Stimulated activated CD8-positive, alpha-beta memory T cell treated with anti-CD3 and anti-CD28 coated beads, Interleukin-2, amount 100 ng/mL, for 48 hours (primary cell): ENCODE data around the gene SHROOM1.

Source experiments
- DNase-seq, 2 donors: peaks; one replicate each; pipeline ENCODE4 v3.0.0-alpha.2; 2020; ENCODE audit warnings: low read depth in 2 of 2

The SHROOM1 gene

DNA sequence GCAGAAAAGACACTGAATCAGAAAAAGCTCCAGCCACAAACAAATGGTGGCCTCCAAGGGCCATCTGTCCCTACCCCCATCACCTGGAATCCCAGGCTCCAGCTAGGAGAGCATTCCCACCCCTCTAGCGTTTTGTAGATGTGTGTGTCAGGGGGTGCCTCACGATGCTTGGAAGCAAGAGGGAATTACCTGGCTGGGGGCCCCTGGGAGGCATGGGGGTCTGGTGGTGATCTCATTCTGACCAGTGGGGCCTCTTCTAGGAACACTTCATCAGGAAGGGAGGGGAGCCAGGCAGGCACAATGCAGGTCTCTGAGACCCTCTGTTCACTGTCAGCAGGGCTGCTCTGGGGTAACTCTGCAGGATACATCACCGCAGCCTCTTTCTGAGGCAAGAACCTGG lies 6.0 kb downstream of the SHROOM1 start:
- DNase-seq: no peak

DNA sequence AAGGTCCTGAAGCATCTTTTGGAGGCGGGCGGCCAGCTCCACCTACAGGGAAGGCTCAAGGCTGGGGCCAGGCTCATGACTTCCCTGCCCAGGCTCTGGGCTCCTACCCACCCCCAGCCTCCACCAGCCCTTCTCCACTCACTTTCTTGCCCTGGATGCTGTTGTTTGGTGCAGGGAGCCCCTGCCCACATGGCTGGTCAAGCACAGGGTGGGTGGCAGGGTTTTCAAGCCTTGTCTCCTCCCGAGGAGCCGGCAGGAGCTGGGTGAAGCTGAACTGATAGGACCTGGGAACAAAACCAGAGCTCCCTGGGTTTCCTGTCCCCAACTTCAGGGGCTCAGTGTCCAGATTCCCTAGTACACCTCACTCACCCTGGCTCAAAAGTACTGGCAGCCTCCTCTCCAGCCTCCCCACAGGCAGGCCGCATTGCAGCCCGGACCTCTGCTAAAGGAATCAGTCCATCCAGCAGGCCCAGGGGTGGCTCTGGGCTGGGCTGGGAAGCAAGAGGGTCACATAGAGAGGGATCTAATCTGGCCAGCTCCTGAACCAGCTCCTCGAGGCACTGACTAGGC lies 6.9 kb downstream of the SHROOM1 start:
- no peak for DNase-seq

GRCh38 chr5:132822650-132823480 lies 7.6 kb downstream of the SHROOM1 start:
- DNase-seq: no peak

DNA sequence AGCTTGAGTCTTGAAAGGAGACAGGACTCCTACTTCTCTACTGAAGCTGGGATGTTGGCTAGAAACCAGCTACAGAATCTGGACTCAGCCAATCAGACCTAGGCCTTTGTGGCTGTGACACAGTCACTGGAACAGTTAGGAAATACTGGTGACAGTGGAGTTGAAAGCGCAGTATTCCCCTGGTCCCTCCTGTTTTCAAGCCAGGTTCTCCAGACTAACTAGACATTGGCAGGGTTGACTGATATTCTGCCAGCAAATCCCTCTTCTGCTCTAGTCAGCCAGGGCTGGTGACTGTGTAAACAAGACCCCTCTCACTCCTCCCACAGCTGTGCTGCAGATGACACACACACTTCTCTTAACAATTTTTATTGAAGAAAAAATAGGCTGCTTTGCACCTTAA lies 8.7 kb downstream of the SHROOM1 start:
- no peak for DNase-seq

GRCh38 chr5:132821350-132821749 lies 9.1 kb downstream of the SHROOM1 start:
- no peak for DNase-seq

- peak; percentile 87 to 90 for DNase-seq
Measured at GRCh38 chr5:132820162-132820754, 10.2 kb downstream of the SHROOM1 start.

- DNase-seq: no peak
Measured at GRCh38 chr5:132819468-132819867, 11.0 kb downstream of the SHROOM1 start.

GRCh38 chr5:132817011-132817410 lies 13.4 kb downstream of the SHROOM1 start:
- DNase-seq: no peak

GRCh38 chr5:132816554-132816953 lies 13.9 kb downstream of the SHROOM1 start:
- no peak for DNase-seq

GRCh38 chr5:132816083-132816482 lies 14.4 kb downstream of the SHROOM1 start:
- no peak for DNase-seq

- DNase-seq: no peak
Measured at GRCh38 chr5:132815454-132815853, 15.0 kb downstream of the SHROOM1 start.

- no peak for DNase-seq
Measured at GRCh38 chr5:132814503-132815294, 15.7 kb downstream of the SHROOM1 start.

- no peak for DNase-seq
Measured at GRCh38 chr5:132813599-132814502, 16.6 kb downstream of the SHROOM1 start.

DNA sequence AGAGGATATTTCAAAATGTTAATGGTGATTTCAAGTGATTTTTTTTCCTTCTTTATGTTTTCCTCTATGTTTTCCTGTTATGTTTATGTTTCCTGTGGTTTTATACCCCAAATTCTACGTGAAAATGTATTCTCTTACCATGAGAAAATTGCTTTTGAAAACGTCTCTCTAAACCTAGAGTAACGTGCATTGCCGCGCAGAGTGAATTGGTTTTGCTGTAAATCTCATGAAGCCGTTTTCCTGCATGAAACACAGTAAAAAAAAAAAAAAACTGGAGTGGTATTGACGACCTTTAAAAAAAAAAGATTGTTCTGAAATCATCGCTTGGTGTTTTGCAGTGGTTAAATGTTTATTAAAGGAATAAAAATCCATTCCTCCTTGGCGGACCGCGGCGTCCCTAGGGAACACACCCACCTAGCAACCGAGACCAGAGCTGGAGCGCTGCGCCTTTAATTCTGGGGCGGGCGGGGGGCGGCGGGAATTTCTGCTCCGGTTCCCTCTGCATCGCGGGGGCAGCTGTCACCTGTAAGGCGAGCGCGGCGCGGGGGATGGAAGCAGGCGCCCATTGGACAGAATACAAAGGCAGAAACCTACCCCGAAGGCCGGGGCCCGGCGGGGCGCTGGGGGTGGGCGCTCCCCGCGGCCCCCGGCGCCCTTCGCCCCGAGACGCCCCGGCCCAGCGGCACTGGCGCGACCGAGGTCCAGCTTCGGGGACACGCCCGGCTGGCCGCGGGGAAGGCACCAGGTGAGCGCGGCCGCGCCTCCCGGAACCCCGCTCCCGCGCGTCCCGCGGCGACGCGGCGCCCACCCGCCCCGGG lies 17.5 kb downstream of the SHROOM1 start, which contains the start of gene SOWAHA:
Gene SOWAHA (plus strand): TSS at position 522 of the 818 bp plus-strand sequence. CDS start 320 bp downstream, outside the sequence.
- DNase-seq: no peak

DNA sequence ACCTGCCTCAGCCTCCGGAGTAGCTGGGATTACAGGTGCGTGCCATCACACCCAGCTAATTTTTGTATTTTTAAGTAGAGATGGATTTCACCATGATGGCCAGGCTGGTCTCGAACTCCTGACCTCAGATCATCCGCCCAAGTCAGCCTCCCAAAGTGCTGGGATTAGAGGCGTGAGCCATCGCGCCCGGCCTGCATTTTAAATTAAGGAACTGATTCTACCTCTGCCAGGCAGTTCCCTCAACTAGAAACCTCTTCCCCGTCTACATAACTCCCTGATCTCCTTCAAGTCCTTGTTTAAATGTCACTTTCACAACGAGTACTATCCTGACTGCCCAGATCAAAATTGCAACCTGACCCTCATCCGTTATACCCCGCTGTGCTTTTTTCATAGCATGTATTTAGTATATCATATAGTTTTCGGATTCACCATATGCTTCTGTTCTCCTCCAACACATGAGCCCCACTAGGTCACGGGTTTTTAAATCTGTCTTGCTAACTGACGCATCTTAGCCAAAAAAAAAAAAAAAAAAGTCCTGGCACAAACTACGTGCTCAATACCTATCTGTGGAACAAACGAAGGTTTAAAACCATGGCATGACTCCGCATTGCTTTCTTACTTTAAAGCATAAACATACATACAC lies 18.2 kb downstream of the SHROOM1 start:
- DNase-seq: no peak

- DNase-seq: no peak
Measured at GRCh38 chr5:132810605-132811004, 19.8 kb downstream of the SHROOM1 start.

DNA sequence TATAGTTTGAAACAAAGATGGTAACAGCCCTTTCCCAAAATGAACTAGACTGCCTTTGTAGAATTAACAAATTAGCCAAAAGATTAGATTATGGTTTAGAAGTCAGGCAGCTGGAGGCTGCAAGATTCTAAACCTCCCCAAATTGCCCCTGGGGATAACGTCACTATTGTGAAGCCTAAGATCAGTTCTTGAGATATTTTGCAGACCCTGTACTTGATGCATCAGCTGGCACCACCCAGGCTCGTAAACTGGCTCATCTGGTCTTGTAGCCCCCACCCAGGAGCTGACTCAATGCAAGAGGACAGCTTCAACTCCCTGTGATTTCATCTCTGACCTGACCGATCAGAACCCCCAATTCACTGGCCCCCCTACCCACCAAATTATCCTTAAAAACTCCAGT lies 21.6 kb downstream of the SHROOM1 start:
- DNase-seq: no peak

- DNase-seq: no peak
Measured at GRCh38 chr5:132808448-132808847, 22.0 kb downstream of the SHROOM1 start.

DNA sequence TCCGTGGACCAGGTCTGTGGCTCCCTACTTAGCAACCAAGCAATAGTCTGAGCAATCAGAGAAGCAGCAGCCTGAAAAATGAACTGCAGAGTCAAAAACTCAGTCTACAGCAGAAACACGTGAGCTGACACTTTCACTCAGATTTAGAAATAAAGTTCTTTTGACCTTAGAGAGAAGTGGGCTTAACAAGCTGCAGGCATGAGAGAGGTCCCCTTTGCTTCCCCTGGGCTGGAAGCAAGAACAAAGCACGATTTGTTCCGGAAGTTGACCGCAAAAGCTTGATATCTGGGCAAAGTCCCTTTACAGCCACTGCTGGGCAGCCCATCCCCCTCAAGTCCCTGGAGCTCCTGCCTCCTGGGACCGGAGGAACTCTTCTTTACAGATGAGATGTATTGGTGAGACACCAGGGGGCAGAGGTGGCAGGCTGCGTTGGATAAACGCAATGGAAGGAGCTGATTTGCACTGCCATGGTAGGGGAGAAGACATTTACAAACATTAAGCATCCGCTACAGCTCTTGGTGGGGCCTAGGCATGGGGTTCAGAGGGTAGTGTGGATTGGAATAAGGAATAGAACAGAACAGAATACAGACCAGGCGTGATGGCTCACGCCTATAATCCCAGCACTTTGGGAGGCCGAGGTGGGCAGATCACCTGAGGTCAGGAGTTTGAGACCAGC lies 23.1 kb downstream of the SHROOM1 start:
- DNase-seq: no peak
